ENCODE measurements around the gene TRIM47.
"Not testable (repeated sequence)": the region's sequence is repeated elsewhere in the genome, so short reads cannot be mapped to it uniquely, and the experiment has no call there.

DNA sequence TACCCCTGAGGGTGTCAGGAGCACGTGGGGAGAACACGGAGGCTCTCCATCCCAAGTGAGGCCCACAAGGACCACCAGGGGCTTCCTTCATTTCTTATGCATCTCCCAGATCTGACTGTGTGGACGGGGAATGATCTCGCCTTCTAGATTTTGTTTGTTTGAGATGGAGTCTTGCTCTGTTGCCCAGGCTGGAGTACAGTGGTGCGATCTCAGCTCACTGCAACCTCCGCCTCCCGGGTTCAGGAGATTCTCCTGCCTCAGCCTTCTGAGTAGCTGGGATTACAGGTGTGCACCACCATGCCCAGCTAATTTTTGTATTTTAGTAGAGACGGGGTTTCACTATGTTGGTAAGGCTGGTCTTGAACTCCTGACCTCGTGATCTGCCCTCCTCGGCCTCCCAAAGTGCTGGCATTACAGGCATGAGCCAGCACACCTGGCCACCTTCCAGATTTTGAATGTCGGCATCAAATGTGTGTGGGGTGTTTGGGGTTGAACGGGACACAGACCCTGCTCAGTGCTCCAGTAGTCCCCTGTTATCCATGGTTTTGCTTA lies 9.6 kb downstream of the TRIM47 start:
- TF ChIP-seq CTCF, POLR2A, EP300 (IDR thresholded peaks at IDR 0.05): not testable (repeated sequence)

Data from ovary (tissue), 3 donors.